H1 (cell line): ENCODE measurements around the gene CYTIP.

Experiments
- ATF3 ChIP-seq: IDR thresholded peaks from 2 replicates; pipeline ENCODE4 v1.6.1; 2011; ENCODE audit warnings: low read depth, mild to moderate bottlenecking, low read length; ENCODE audit not compliant: insufficient read depth
- CHD2 ChIP-seq: IDR thresholded peaks from 2 replicates; pipeline ENCODE4 v1.6.1; 2012; ENCODE audit warnings: low read length, improper control_type of control experiment
- ZNF274 ChIP-seq: IDR thresholded peaks from 2 replicates; pipeline ENCODE4 v1.7.0; 2012; ENCODE audit warnings: low read length, borderline replicate concordance; ENCODE audit errors: extremely low read depth

DNA sequence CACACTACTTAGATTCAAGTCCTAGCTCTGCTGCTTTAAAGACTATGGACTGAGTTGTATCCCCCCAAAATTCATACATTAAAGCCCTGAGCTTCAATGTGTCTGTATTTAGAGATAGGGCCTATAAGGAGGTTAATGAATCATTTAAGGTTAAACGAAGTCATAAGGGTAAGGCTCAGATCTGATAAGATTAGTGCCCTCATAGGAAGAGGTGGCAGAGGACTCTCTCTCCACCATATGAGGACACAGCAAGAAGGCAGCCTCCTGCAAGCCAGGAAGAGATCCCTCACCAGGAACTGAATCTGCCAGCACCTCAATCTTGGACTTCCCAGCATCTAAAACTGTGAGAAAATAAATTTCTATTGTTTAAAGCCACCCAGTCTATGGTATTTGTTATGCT lies 3.1 kb upstream of the CYTIP start:
- no peak for TF ChIP-seq CHD2
- TF ChIP-seq ATF3 = no peak
- TF ChIP-seq ZNF274 = no peak
